Astrocyte (in vitro differentiated cells and primary cell): Measurements from ENCODE around the gene PKD2. TPM values are rescaled to one million over a fixed set of nuclear protein-coding genes. Genes with fewer than 3 reads are reported as not detected.
"Not testable (repeated sequence)": the region's sequence is repeated elsewhere in the genome, so short reads cannot be mapped to it uniquely, and the experiment has no call there.

ENCODE experiments used
- DNase-seq: peaks from one replicate; pipeline ENCODE4 v3.0.0-alpha.2; 2010; ENCODE audit warnings: low read depth
- FAIRE-seq: peaks from 2 replicates; lab custom pipeline; 2011; peaks lifted over from hg19 to GRCh38; lab: Jason Lieb, UNC
- H2AFZ ChIP-seq: 2 replicates; pipeline ENCODE4 v1.6.0; 2012; ENCODE audit warnings: low read depth, low read length, inconsistent platforms
- H3K27ac ChIP-seq: 2 replicates; pipeline ENCODE4 v1.5.1; 2011; ENCODE audit warnings: low read depth, low read length, inconsistent platforms
- H3K27me3 ChIP-seq: 2 replicates; pipeline ENCODE4 v1.6.0; 2011; ENCODE audit warnings: low read length, inconsistent platforms; ENCODE audit not compliant: insufficient read depth
- H3K36me3 ChIP-seq: 2 replicates; pipeline ENCODE4 v1.5.1; 2011; ENCODE audit warnings: low read length, inconsistent platforms; ENCODE audit not compliant: insufficient read depth
- H3K4me1 ChIP-seq: 2 replicates; pipeline ENCODE4 v1.5.1; 2011; ENCODE audit warnings: low read length, inconsistent platforms; ENCODE audit not compliant: insufficient read depth
- H3K4me2 ChIP-seq: 2 replicates; pipeline ENCODE4 v1.6.0; 2012; ENCODE audit warnings: low read length, inconsistent platforms
- H3K4me3 ChIP-seq: 2 replicates; pipeline ENCODE4 v1.5.1; 2011; ENCODE audit warnings: low read depth, mild to moderate bottlenecking, low read length, inconsistent platforms; ENCODE audit not compliant: insufficient read depth
- H3K79me2 ChIP-seq: 2 replicates; pipeline ENCODE4 v1.6.0; 2012; ENCODE audit warnings: mild to moderate bottlenecking, low read length, inconsistent platforms; ENCODE audit not compliant: insufficient read depth
- H3K9ac ChIP-seq: 2 replicates; pipeline ENCODE4 v1.6.0; 2012; ENCODE audit warnings: mild to moderate bottlenecking, low read length, inconsistent platforms
- H3K9me3 ChIP-seq: 2 replicates; pipeline ENCODE4 v1.5.1; 2012; ENCODE audit warnings: low read depth, mild to moderate bottlenecking, low read length, inconsistent platforms; ENCODE audit not compliant: insufficient read depth
- H4K20me1 ChIP-seq: 2 replicates; pipeline ENCODE4 v1.6.0; 2012; ENCODE audit warnings: low read length, inconsistent platforms; ENCODE audit not compliant: insufficient read depth
- H3K27ac Mint-ChIP-seq: one replicate; pipeline ENCODE4 v1.8.0; 2021; ENCODE audit warnings: mild to moderate bottlenecking, mixed read lengths; ENCODE audit not compliant: unreplicated experiment
- H3K27me3 Mint-ChIP-seq: one replicate; pipeline ENCODE4 v1.8.0; 2021; ENCODE audit warnings: low read depth, mixed read lengths; ENCODE audit not compliant: unreplicated experiment
- H3K36me3 Mint-ChIP-seq: one replicate; pipeline ENCODE4 v1.8.0; 2021; ENCODE audit warnings: low read depth, mixed read lengths; ENCODE audit not compliant: unreplicated experiment
- H3K4me1 Mint-ChIP-seq: one replicate; pipeline ENCODE4 v1.8.0; 2021; ENCODE audit warnings: low read depth, mixed read lengths; ENCODE audit not compliant: unreplicated experiment
- H3K4me3 Mint-ChIP-seq: one replicate; pipeline ENCODE4 v1.8.0; 2021; ENCODE audit warnings: mild to moderate bottlenecking, moderate library complexity, mixed read lengths; ENCODE audit not compliant: unreplicated experiment
- H3K9me3 Mint-ChIP-seq: one replicate; pipeline ENCODE4 v1.8.0; 2021; ENCODE audit warnings: mild to moderate bottlenecking, mixed read lengths; ENCODE audit not compliant: unreplicated experiment
- EZH2 ChIP-seq: IDR thresholded peaks from 2 replicates; pipeline ENCODE4 v1.6.1; 2012; ENCODE audit warnings: mild to moderate bottlenecking, low read length, inconsistent platforms; ENCODE audit not compliant: insufficient read depth
- total RNA-seq: library from RNA; stranded (reverse); gene quantifications from 2 replicates; pipeline ENCODE4 v1.2.1, GENCODE V29; 2021
- TF ChIP-seq, protein P1 (sequence below): IDR thresholded peaks from 2 replicates; pipeline ENCODE4 v1.5.1; 2011; ENCODE audit warnings: low read depth, mild to moderate bottlenecking, inconsistent platforms, low read length, moderate library complexity; ENCODE audit not compliant: insufficient read depth

The PKD2 gene
- total RNA-seq, 1 donor from 2014 or later = 19.7 TPM

DNA sequence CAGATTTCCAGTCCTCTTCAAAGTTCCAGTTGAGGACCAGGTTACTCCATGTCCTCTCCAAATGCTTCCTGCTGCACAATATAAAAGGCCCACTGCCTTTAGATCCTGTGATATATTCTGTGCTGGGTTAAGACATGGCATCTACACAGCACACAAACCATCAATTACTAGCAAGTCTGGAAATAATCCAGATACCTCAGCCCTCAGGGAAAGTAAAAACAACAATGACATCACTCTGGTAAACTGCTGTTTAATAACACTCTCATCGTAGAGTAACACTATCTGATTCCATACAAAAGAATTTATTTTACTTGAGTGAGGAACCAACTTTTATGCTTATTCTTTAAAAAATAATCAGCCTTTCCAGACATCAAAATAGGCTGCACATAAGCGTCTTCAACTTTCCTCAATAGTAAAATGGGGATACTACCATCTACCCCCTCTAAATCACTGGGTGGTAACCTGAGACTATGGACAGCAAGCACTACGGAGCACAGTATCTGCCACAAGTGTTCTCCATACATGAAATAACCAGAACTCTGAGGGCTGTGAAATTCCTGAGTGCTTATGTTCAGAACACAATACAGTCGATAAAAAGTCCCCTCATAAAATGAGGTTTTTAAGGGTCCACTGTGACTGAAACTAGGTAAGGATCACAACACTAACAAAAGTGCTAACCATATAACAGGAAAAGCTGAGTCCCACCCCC is 97.6 kb downstream of the PKD2 start:
- Histone ChIP-seq H2AFZ (no peak overlapping the region), H3K27ac (peak overlapping the region; percentile 66), H3K9ac (peak overlapping the region; percentile 37), H3K4me1 (peaks cover 11% of the 10 kb centered on the region), H3K4me2 (peak overlapping the region; percentile 71), H3K36me3 (no peaks in the 10 kb centered on the region), H4K20me1 (no peaks in the 10 kb centered on the region), H3K27me3 (no peaks in the 10 kb centered on the region), H3K9me3 (no peaks in the 10 kb centered on the region), H3K4me3 (no peak overlapping the region), H3K79me2 (no peaks in the 10 kb centered on the region)
- Mint-ChIP-seq H3K36me3 (no peaks in the 10 kb centered on the region), H3K4me3 (no peak overlapping the region), H3K27ac (no peak overlapping the region), H3K4me1 (peaks cover 3% of the 10 kb centered on the region), H3K27me3 (peaks cover 2% of the 10 kb centered on the region), H3K9me3 (peaks cover 1% of the 10 kb centered on the region)
- TF ChIP-seq, protein P1, sequence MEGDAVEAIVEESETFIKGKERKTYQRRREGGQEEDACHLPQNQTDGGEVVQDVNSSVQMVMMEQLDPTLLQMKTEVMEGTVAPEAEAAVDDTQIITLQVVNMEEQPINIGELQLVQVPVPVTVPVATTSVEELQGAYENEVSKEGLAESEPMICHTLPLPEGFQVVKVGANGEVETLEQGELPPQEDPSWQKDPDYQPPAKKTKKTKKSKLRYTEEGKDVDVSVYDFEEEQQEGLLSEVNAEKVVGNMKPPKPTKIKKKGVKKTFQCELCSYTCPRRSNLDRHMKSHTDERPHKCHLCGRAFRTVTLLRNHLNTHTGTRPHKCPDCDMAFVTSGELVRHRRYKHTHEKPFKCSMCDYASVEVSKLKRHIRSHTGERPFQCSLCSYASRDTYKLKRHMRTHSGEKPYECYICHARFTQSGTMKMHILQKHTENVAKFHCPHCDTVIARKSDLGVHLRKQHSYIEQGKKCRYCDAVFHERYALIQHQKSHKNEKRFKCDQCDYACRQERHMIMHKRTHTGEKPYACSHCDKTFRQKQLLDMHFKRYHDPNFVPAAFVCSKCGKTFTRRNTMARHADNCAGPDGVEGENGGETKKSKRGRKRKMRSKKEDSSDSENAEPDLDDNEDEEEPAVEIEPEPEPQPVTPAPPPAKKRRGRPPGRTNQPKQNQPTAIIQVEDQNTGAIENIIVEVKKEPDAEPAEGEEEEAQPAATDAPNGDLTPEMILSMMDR = no peak
- TF ChIP-seq EZH2 = no peak
- DNase-seq (peak; percentile 78), FAIRE-seq (peak; percentile 83)

DNA sequence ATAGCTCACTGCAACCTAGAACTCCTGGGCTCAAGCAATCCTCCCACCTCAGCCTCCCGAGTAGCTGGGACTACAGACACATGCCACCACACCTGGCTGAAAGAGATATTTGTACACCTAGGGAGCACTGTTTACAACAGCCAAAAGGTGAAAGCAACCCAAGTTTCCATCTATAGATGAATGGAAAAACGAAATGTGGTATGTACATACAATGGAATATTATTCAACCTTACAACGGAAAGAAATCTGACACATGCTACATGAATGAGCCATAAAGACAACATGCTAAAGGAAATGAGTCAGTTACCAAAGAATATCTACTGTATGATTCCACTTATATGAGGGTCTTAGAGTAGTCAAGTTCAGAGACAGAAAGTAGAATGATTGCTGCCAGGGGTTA is 98.8 kb downstream of the PKD2 start:
- Histone ChIP-seq H3K4me1 (peaks cover 11% of the 10 kb centered on the region), H3K36me3 (no peaks in the 10 kb centered on the region), H3K27me3 (no peaks in the 10 kb centered on the region), H3K4me3 (no peak overlapping the region), H3K4me2 (peak overlapping the region; percentile 31), H3K79me2 (no peaks in the 10 kb centered on the region), H3K9ac (no peak overlapping the region), H4K20me1 (no peaks in the 10 kb centered on the region), H2AFZ (no peak overlapping the region), H3K27ac (no peak overlapping the region), H3K9me3 (no peaks in the 10 kb centered on the region)
- Mint-ChIP-seq H3K9me3 (peaks cover 1% of the 10 kb centered on the region), H3K27me3 (peaks cover 2% of the 10 kb centered on the region), H3K27ac (no peak overlapping the region), H3K4me3 (no peak overlapping the region), H3K4me1 (peaks cover 3% of the 10 kb centered on the region), H3K36me3 (no peaks in the 10 kb centered on the region)
- FAIRE-seq (no peak), DNase-seq (peak; percentile 49)
- TF ChIP-seq, protein P1 = no peak
- no peak for TF ChIP-seq EZH2

DNA sequence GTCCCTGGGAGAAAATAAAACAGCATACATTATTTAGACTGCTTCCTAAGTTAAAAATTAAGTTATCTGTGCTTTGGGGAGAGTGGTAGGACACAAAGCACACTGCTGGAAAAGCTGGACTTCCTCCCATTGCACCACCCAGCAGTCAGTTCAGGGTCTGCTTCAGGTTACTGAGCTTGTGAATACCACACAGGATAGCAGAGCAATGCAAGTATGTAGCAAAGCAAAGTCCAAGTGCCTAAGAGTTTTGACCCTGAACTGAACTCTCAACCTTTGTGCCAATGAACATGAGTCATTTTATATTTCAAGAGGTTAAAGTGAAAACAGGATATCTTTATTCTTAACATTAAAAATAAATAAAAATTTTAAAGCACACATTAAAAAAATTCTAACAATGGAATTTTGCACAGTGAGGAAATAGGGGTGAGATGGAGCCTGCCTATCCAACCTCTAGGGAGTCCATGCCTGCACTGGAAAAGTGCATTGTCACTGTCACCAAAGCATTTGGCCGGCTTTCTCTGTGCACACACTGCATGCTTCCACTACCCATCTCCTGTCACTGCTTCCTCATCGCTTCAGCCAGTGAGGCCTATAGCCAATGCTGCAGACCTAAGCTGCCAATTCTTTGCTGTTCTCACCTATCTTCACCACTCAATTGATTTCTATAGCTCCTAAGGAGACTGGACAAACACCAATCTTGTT is 100.1 kb downstream of the PKD2 start:
- peaks cover 3% of the 10 kb centered on the region for H3K4me1 Mint-ChIP-seq
- Histone ChIP-seq H3K4me3 (no peak overlapping the region), H3K9ac (no peak overlapping the region), H3K4me2 (no peak overlapping the region), H3K27ac (no peak overlapping the region), H3K4me1 (peaks cover 11% of the 10 kb centered on the region), H3K27me3 (no peaks in the 10 kb centered on the region), H4K20me1 (no peaks in the 10 kb centered on the region), H3K36me3 (no peaks in the 10 kb centered on the region), H3K79me2 (no peaks in the 10 kb centered on the region), H2AFZ (no peak overlapping the region), H3K9me3 (no peaks in the 10 kb centered on the region)
- TF ChIP-seq, protein P1 = no peak
- TF ChIP-seq EZH2 = no peak
- no peaks in the 10 kb centered on the region for H3K9me3 Mint-ChIP-seq
- DNase-seq (peak; percentile 4), FAIRE-seq (no peak)
- H3K27ac Mint-ChIP-seq = no peak overlapping the region
- no peak overlapping the region for H3K4me3 Mint-ChIP-seq
- H3K27me3 Mint-ChIP-seq = no peaks in the 10 kb centered on the region
- H3K36me3 Mint-ChIP-seq = no peaks in the 10 kb centered on the region

DNA sequence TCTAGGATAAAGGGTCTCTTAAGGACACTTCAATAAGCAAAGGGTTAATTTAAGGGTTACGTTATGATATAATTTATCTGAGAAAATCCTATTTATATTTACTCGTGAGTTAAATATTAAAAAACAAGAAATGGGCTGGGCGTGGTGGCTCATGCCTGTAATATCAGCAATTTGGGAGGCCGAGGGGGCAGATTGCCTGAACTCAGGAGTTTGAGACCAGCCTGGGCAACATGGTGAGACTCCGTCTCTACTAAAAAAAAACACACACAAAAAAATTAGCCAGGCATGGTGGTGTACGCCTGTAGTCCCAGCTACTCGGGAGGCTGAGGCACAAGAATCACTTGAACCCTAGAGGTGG is 100.7 kb downstream of the PKD2 start:
- H3K27ac ChIP-seq, H3K9me3 Mint-ChIP-seq, H3K9me3 ChIP-seq, H3K4me3 Mint-ChIP-seq, DNase-seq, H3K4me2 ChIP-seq, FAIRE-seq, H3K9ac ChIP-seq, H3K36me3 Mint-ChIP-seq, H3K4me3 ChIP-seq, H3K27ac Mint-ChIP-seq, H3K27me3 Mint-ChIP-seq, H3K36me3 ChIP-seq, H3K4me1 Mint-ChIP-seq, H4K20me1 ChIP-seq, H3K27me3 ChIP-seq, H2AFZ ChIP-seq, H3K79me2 ChIP-seq: not testable (repeated sequence)
- peaks cover 11% of the 10 kb centered on the region for H3K4me1 ChIP-seq
